Measurements from ENCODE around the gene ADA. TPM values are rescaled to one million over a fixed set of nuclear protein-coding genes. Genes with fewer than 3 reads are reported as not detected.

The ADA gene
- total and polyA plus RNA-seq, 2 of the 13 experiments (the other 11 are each of a cell fraction or from before 2014, with no cell fraction given): 2.5 to 11.3 TPM

- TF ChIP-seq KLF16 (CRISPR knock-in tag; IDR thresholded peaks at IDR 0.05) (no peak), ZNF501 (CRISPR knock-in tag; IDR thresholded peaks at IDR 0.05) (no peak; the same call in 1 of the 2 replicates), NR2F6 (IDR thresholded peaks at IDR 0.05) (no peak), NR2F6 (CRISPR knock-in tag; IDR thresholded peaks at IDR 0.05) (no peak), HNRNPLL (IDR thresholded peaks at IDR 0.05; ENCODE audit: low read depth, low read length, poor library complexity, severe bottlenecking) (no peak), ZNF282 (IDR thresholded peaks at IDR 0.05; ENCODE audit: partially characterized antibody) (no peak), SRY (CRISPR knock-in tag; IDR thresholded peaks at IDR 0.05) (no peak; the same call in 1 of the 2 replicates), ZNF543 (CRISPR knock-in tag; IDR thresholded peaks at IDR 0.05) (peak; percentile 51; the same call in 1 of the 2 replicates), RBFOX2 (IDR thresholded peaks at IDR 0.05; ENCODE audit: low read depth, low read length) (no peak), ZNF350 (CRISPR knock-in tag; IDR thresholded peaks at IDR 0.05; ENCODE audit: borderline replicate concordance, low read depth) (0 out of 2 replicates have a peak, but pooled peaks have one; percentile 28), NR0B2 (CRISPR knock-in tag; IDR thresholded peaks at IDR 0.05) (no peak), ZNF124 (CRISPR knock-in tag; IDR thresholded peaks at IDR 0.05) (no peak), FOXP4 (CRISPR knock-in tag; IDR thresholded peaks at IDR 0.05) (no peak), ZNF337 (CRISPR knock-in tag; IDR thresholded peaks at IDR 0.05; ENCODE audit: borderline replicate concordance, low read depth) (no peak), MYNN (CRISPR knock-in tag; IDR thresholded peaks at IDR 0.05; ENCODE audit: low read depth) (no peak), POGZ (CRISPR knock-in tag; IDR thresholded peaks at IDR 0.05) (no peak), ZNF614 (CRISPR knock-in tag; IDR thresholded peaks at IDR 0.05; ENCODE audit: borderline replicate concordance) (no peak), SSRP1 (CRISPR knock-in tag; IDR thresholded peaks at IDR 0.05) (no peak), ZNF564 (CRISPR knock-in tag; IDR thresholded peaks at IDR 0.05) (no peak), ZNF788 (CRISPR knock-in tag; IDR thresholded peaks at IDR 0.05; ENCODE audit: borderline replicate concordance) (peak; percentile 24; the same call in 1 of the 2 replicates), YEATS2 (CRISPR knock-in tag; IDR thresholded peaks at IDR 0.05; ENCODE audit: borderline replicate concordance) (no peak), ZSCAN22 (CRISPR knock-in tag; IDR thresholded peaks at IDR 0.05) (no peak), REXO4 (CRISPR knock-in tag; IDR thresholded peaks at IDR 0.05; ENCODE audit: borderline replicate concordance) (no peak), ZNF383 (CRISPR knock-in tag; IDR thresholded peaks at IDR 0.05; ENCODE audit: borderline replicate concordance) (no peak), STAG1 (CRISPR knock-in tag; IDR thresholded peaks at IDR 0.05) (no peak), RCOR2 (CRISPR knock-in tag; IDR thresholded peaks at IDR 0.05) (no peak), WIZ (CRISPR knock-in tag; IDR thresholded peaks at IDR 0.05) (no peak), ZBTB46 (CRISPR knock-in tag; IDR thresholded peaks at IDR 0.05; ENCODE audit: borderline replicate concordance) (no peak)
Measured at GRCh38 chr20:44642203-44643153, 9.0 kb downstream of the ADA start (continued).

All from HepG2 (cell line).